Glutamatergic neuron (in vitro differentiated cells): ENCODE data around the gene CDYL. TPM values are rescaled to one million over a fixed set of nuclear protein-coding genes. Genes with fewer than 3 reads are reported as not detected.

ENCODE experiments used
- DNase-seq: peaks from one replicate; pipeline ENCODE4 v3.0.0; 2022
- H3K27ac Mint-ChIP-seq: one replicate; pipeline ENCODE4 v1.8.0; 2020; ENCODE audit warnings: mild to moderate bottlenecking, mixed read lengths, inconsistent platforms; ENCODE audit not compliant: unreplicated experiment
- H3K27me3 Mint-ChIP-seq: one replicate; pipeline ENCODE4 v1.8.0; 2020; ENCODE audit warnings: mild to moderate bottlenecking, moderate library complexity, mixed read lengths, inconsistent platforms; ENCODE audit not compliant: unreplicated experiment
- H3K36me3 Mint-ChIP-seq: one replicate; pipeline ENCODE4 v1.8.0; 2020; ENCODE audit warnings: mild to moderate bottlenecking, mixed read lengths, inconsistent platforms; ENCODE audit not compliant: unreplicated experiment
- H3K4me1 Mint-ChIP-seq: one replicate; pipeline ENCODE4 v1.8.0; 2020; ENCODE audit warnings: mild to moderate bottlenecking, low read depth, mixed read lengths, inconsistent platforms; ENCODE audit not compliant: unreplicated experiment
- H3K4me3 Mint-ChIP-seq: one replicate; pipeline ENCODE4 v1.8.0; 2020; ENCODE audit warnings: mild to moderate bottlenecking, mixed read lengths, inconsistent platforms; ENCODE audit not compliant: unreplicated experiment
- H3K9me3 Mint-ChIP-seq: one replicate; pipeline ENCODE4 v1.8.0; 2020; ENCODE audit warnings: mild to moderate bottlenecking, moderate library complexity, mixed read lengths, inconsistent platforms; ENCODE audit not compliant: unreplicated experiment
- total RNA-seq: library from RNA; stranded (reverse); fragmentation: NEBNext Ultra II Directional; extraction: Animal tissue kit (Norgen Biotek cat#: 25700); gene quantifications from one replicate; pipeline ENCODE4 v1.2.1, GENCODE V29; 2021; ENCODE audit not compliant: unreplicated experiment
- TF ChIP-seq, protein P1 (sequence below): fragments of 200-600 bp; sonication (generic); IDR thresholded peaks from one replicate; pipeline ENCODE4 v1.5.0; 2021; ENCODE audit not compliant: partially characterized antibody, unreplicated experiment

CDYL gene
- total RNA-seq, 1 donor from 2014 or later: 63.3 TPM

DNA sequence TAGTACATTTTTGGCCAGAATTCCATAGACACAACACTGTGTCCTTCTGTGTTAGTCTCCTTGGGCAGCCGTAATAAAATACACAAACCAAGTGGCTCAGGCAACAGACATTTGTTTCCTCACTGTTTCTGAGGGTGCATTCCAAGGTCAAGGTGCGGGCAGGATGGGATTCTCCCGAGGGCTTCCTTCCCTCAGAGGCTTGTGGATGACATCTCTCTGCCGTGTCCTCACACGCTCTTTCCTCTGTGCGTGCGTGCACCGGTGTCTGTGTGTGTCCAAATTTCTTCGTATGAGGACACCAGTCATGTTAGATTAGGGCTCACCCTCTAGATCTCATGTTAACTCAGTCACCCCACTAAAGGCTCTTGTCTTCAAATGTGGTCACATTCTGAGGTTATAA lies 30.6 kb downstream of the CDYL start:
- H3K4me1 Mint-ChIP-seq: peaks cover 25% of the 10 kb centered on the region
- H3K9me3 Mint-ChIP-seq: peaks cover 2% of the 10 kb centered on the region
- no peak overlapping the region for H3K4me3 Mint-ChIP-seq
- no peak overlapping the region for H3K27ac Mint-ChIP-seq
- H3K36me3 Mint-ChIP-seq: no peaks in the 10 kb centered on the region
- TF ChIP-seq, protein P1, sequence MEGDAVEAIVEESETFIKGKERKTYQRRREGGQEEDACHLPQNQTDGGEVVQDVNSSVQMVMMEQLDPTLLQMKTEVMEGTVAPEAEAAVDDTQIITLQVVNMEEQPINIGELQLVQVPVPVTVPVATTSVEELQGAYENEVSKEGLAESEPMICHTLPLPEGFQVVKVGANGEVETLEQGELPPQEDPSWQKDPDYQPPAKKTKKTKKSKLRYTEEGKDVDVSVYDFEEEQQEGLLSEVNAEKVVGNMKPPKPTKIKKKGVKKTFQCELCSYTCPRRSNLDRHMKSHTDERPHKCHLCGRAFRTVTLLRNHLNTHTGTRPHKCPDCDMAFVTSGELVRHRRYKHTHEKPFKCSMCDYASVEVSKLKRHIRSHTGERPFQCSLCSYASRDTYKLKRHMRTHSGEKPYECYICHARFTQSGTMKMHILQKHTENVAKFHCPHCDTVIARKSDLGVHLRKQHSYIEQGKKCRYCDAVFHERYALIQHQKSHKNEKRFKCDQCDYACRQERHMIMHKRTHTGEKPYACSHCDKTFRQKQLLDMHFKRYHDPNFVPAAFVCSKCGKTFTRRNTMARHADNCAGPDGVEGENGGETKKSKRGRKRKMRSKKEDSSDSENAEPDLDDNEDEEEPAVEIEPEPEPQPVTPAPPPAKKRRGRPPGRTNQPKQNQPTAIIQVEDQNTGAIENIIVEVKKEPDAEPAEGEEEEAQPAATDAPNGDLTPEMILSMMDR: no peak
- DNase-seq: no peak
- H3K27me3 Mint-ChIP-seq: no peaks in the 10 kb centered on the region

GRCh38 chr6:4808396-4808795 lies 32.2 kb downstream of the CDYL start:
- DNase-seq: no peak
- no peaks in the 10 kb centered on the region for H3K27me3 Mint-ChIP-seq
- peaks cover 15% of the 10 kb centered on the region for H3K4me1 Mint-ChIP-seq
- H3K36me3 Mint-ChIP-seq: no peaks in the 10 kb centered on the region
- no peak overlapping the region for H3K4me3 Mint-ChIP-seq
- H3K9me3 Mint-ChIP-seq: peaks cover 2% of the 10 kb centered on the region
- TF ChIP-seq, protein P1: no peak
- no peak overlapping the region for H3K27ac Mint-ChIP-seq

DNA sequence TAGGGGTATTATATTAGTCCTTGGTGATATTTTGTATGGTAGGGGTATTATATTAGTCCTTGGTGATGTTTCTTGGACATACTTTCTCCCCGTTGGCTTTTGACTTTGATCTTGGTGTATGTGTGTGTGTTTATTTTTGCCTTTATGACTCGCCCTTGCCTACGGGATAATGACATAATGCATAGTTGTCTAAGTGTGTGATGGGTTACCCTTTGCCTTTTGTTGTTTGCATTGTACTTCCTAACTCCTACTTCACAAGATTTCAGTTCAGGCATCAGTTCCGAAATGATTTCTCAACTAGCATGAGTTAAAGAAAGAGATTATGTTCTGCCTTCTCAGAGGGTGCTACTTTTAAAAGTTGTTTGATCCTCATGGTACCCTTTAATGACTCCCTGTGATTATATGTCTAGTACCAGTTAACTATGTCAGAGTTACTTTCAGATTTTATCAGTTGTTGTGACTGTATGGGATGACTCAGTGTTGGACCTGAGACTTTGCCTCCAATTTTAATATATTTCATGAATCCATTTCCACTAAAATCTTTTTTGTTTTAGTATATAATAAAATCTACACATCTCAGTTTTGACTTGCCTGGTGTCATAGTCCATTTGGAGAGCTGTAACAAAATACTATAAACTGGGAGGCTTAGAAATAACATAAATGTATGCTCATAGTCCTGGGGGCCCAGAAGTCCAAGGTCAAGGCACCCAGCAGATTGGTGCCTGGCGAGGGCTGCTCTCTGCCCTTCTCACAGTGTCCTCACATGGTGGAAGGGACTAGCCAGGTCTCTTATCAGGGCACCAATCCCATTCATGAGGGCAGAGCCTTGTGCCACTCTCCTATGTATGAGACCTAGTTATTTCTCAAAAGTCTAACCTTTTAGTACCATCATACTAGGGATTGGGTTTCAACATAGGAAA lies 34.1 kb downstream of the CDYL start:
- TF ChIP-seq, protein P1: no peak
- no peak for DNase-seq
- Mint-ChIP-seq H3K27me3 (no peaks in the 10 kb centered on the region), H3K4me3 (no peak overlapping the region), H3K27ac (no peak overlapping the region), H3K4me1 (peaks cover 9% of the 10 kb centered on the region), H3K36me3 (no peaks in the 10 kb centered on the region), H3K9me3 (peaks cover under 1% of the 10 kb centered on the region)

- Mint-ChIP-seq H3K27ac (no peak overlapping the region), H3K9me3 (no peaks in the 10 kb centered on the region), H3K27me3 (no peaks in the 10 kb centered on the region), H3K4me1 (no peaks in the 10 kb centered on the region), H3K36me3 (no peaks in the 10 kb centered on the region), H3K4me3 (no peak overlapping the region)
- TF ChIP-seq, protein P1: no peak
- no peak for DNase-seq
Measured at GRCh38 chr6:4812068-4812467, 35.9 kb downstream of the CDYL start.

- DNase-seq: no peak
- no peaks in the 10 kb centered on the region for H3K4me1 Mint-ChIP-seq
- TF ChIP-seq, protein P1: no peak
- H3K4me3 Mint-ChIP-seq: no peak overlapping the region
- no peaks in the 10 kb centered on the region for H3K27me3 Mint-ChIP-seq
- no peaks in the 10 kb centered on the region for H3K36me3 Mint-ChIP-seq
- H3K9me3 Mint-ChIP-seq: no peaks in the 10 kb centered on the region
- no peak overlapping the region for H3K27ac Mint-ChIP-seq
Measured at GRCh38 chr6:4813055-4813454, 36.9 kb downstream of the CDYL start.
